ENCODE results near the gene PPIL4. TPM values are rescaled to one million over a fixed set of nuclear protein-coding genes. Genes with fewer than 3 reads are reported as not detected.
A peak's percentile ranks its signal among the peaks of the same experiment; 100 is the strongest.
"Not testable (repeated sequence)": the region's sequence is repeated elsewhere in the genome, so short reads cannot be mapped to it uniquely, and the experiment has no call there.

Gene PPIL4
- total and polyA plus RNA-seq, 8 donors = 22.4 to 77.0 (median 63.5) TPM

GRCh38 chr6:149468179-149468578 is 77.7 kb downstream of the PPIL4 start:
- no peak overlapping the region for H3K27ac ChIP-seq
- no peaks in the 10 kb centered on the region for H3K27me3 ChIP-seq
- H3K36me3 ChIP-seq = no peaks in the 10 kb centered on the region
- TF ChIP-seq CTCF (IDR thresholded peaks at IDR 0.05) = no peak
- peaks cover 4 to 14% of the 10 kb centered on the region in 2 donors for H3K4me1 ChIP-seq
- DNase-seq (no peak), ATAC-seq (no peak)
- H3K9me3 ChIP-seq = no peaks in the 10 kb centered on the region
- H3K4me3 ChIP-seq = no peak overlapping the region
- intact Hi-C loops (cut with DNase I) = no loop called here

GRCh38 chr6:149467265-149467664 is 78.6 kb downstream of the PPIL4 start:
- H3K4me1 ChIP-seq = peaks cover 4 to 14% of the 10 kb centered on the region in 2 donors
- intact Hi-C loops (cut with DNase I) = no loop called here
- H3K27me3 ChIP-seq = no peaks in the 10 kb centered on the region
- no peak overlapping the region for H3K4me3 ChIP-seq
- no peak for DNase-seq
- no peak for ATAC-seq
- no peaks in the 10 kb centered on the region for H3K9me3 ChIP-seq
- H3K36me3 ChIP-seq = no peaks in the 10 kb centered on the region
- no peak overlapping the region for H3K27ac ChIP-seq
- TF ChIP-seq CTCF (IDR thresholded peaks at IDR 0.05) = no peak

GRCh38 chr6:149464411-149464810 is 81.4 kb downstream of the PPIL4 start:
- no peak overlapping the region for H3K27ac ChIP-seq
- DNase-seq (no peak), ATAC-seq (no peak)
- H3K36me3 ChIP-seq = no peaks in the 10 kb centered on the region
- H3K4me1 ChIP-seq = peaks cover 4 to 14% of the 10 kb centered on the region in 2 donors
- no peaks in the 10 kb centered on the region for H3K9me3 ChIP-seq
- H3K4me3 ChIP-seq = no peak overlapping the region
- TF ChIP-seq CTCF (IDR thresholded peaks at IDR 0.05) = no peak
- H3K27me3 ChIP-seq = no peaks in the 10 kb centered on the region
- intact Hi-C loops (cut with DNase I) = no loop called here

- peak; percentile 65 for ATAC-seq
- Histone ChIP-seq H3K4me3 (no peak overlapping the region), H3K27me3 (no peaks in the 10 kb centered on the region), H3K9me3 (no peaks in the 10 kb centered on the region), H3K27ac (no peak overlapping the region), H3K4me1 (peaks cover 4 to 14% of the 10 kb centered on the region in 2 donors), H3K36me3 (no peaks in the 10 kb centered on the region)
- no peak for TF ChIP-seq CTCF (IDR thresholded peaks at IDR 0.05)
- no peak for DNase-seq
- intact Hi-C loops (cut with DNase I) = no loop called here
Measured at GRCh38 chr6:149463781-149464180, 82.1 kb downstream of the PPIL4 start.

- H3K4me3 ChIP-seq; H3K27me3 ChIP-seq; H3K27ac ChIP-seq; H3K9me3 ChIP-seq; H3K36me3 ChIP-seq; intact Hi-C loops (cut with DNase I); DNase-seq; ATAC-seq: not testable (repeated sequence)
- H3K4me1 ChIP-seq = peaks cover 4 to 14% of the 10 kb centered on the region in 2 donors
Measured at GRCh38 chr6:149462712-149463111, 83.1 kb downstream of the PPIL4 start.

GRCh38 chr6:149461670-149462069 is 84.2 kb downstream of the PPIL4 start:
- H3K27me3 ChIP-seq = no peaks in the 10 kb centered on the region
- no peaks in the 10 kb centered on the region for H3K9me3 ChIP-seq
- intact Hi-C loops (cut with DNase I) = no loop called here
- DNase-seq (peak in 1 of 4 donors; percentile 8), ATAC-seq (peak; percentile 7)
- no peaks in the 10 kb centered on the region for H3K36me3 ChIP-seq
- H3K27ac ChIP-seq = no peak overlapping the region
- no peak for TF ChIP-seq CTCF (IDR thresholded peaks at IDR 0.05)
- no peak overlapping the region for H3K4me3 ChIP-seq
- H3K4me1 ChIP-seq = peaks cover 4 to 14% of the 10 kb centered on the region in 2 donors

- H3K9me3 ChIP-seq; intact Hi-C loops (cut with DNase I): not testable (repeated sequence)
Measured at GRCh38 chr6:149460249-149460648, 85.6 kb downstream of the PPIL4 start.

More at GRCh38 chr6:149460249-149460648, 85.6 kb downstream of the PPIL4 start:
- not testable (repeated sequence) for H3K27me3 ChIP-seq, H3K4me3 ChIP-seq, H3K36me3 ChIP-seq, H3K27ac ChIP-seq
- peak in 1 of 4 donors; percentile 29 for DNase-seq
- peak; percentile 23 for ATAC-seq
- peaks cover 7 to 11% of the 10 kb centered on the region in 2 donors for H3K4me1 ChIP-seq

Data from left lung (tissue), 10 donors.